GM18502 (cell line): ENCODE measurements around the gene BAD.
A peak's percentile ranks its signal among the peaks of the same experiment; 100 is the strongest.

Source experiments
- ATAC-seq: cut with Tn5 transposase; IDR thresholded peaks from one replicate; pipeline ENCODE4 v1.9.1; 2021; ENCODE audit warnings: mild to moderate bottlenecking; ENCODE audit not compliant: unreplicated experiment, poor library complexity

The BAD gene

GRCh38 chr11:64261556-64262080 is 22.8 kb downstream of the BAD start:
- no peak for ATAC-seq

- no peak for ATAC-seq
Measured at GRCh38 chr11:64260147-64260708, 24.2 kb downstream of the BAD start.

GRCh38 chr11:64259533-64260067 is 24.9 kb downstream of the BAD start:
- ATAC-seq: no peak

GRCh38 chr11:64258946-64259532 is 25.4 kb downstream of the BAD start:
- no peak for ATAC-seq

- no peak for ATAC-seq
Measured at GRCh38 chr11:64258356-64258755, 26.1 kb downstream of the BAD start.

GRCh38 chr11:64256300-64256699 is 28.2 kb downstream of the BAD start:
- ATAC-seq: no peak

GRCh38 chr11:64255135-64256128 is 29.0 kb downstream of the BAD start:
- ATAC-seq: no peak

GRCh38 chr11:64254326-64254725 is 30.1 kb downstream of the BAD start:
- no peak for ATAC-seq

- ATAC-seq: no peak
Measured at GRCh38 chr11:64253481-64253880, 31.0 kb downstream of the BAD start.

- no peak for ATAC-seq
Measured at GRCh38 chr11:64253043-64253442, 31.4 kb downstream of the BAD start.

GRCh38 chr11:64252003-64252872 is 32.2 kb downstream of the BAD start:
- ATAC-seq: no peak

- no peak for ATAC-seq
Measured at GRCh38 chr11:64251753-64252002, 32.8 kb downstream of the BAD start.

- ATAC-seq: peak; percentile 42
Measured at GRCh38 chr11:64251016-64251752, 33.3 kb downstream of the BAD start, which contains the start of gene PLCB3. TSS of gene PLCB3 (plus strand) at chr11:64251530. CDS start at chr11:64251650, 120 bp downstream.

- ATAC-seq: no peak
Measured at GRCh38 chr11:64250415-64251015, 34.0 kb downstream of the BAD start.

GRCh38 chr11:64249563-64250414 is 34.7 kb downstream of the BAD start:
- ATAC-seq: no peak

GRCh38 chr11:64249038-64249437 is 35.4 kb downstream of the BAD start:
- no peak for ATAC-seq

- no peak for ATAC-seq
Measured at GRCh38 chr11:64248578-64248977, 35.9 kb downstream of the BAD start.
